AG04450 (cell line): ENCODE results near the gene MMP11. TPM values are rescaled to one million over a fixed set of nuclear protein-coding genes. Genes with fewer than 3 reads are reported as not detected.

Experiments used
- CTCF ChIA-PET: fragments of 300-600, 350-600 bp; formaldehyde crosslinking; extraction: SDS; loops from one replicate; lab custom pipeline; 2022; ENCODE audit warnings: antibody characterized with exemption, inconsistent platforms; lab: Charles Lee
- POLR2A ChIA-PET: fragments of 350-600 bp; formaldehyde crosslinking; extraction: SDS; loops from one replicate; lab custom pipeline; 2021; ENCODE audit warnings: antibody characterized with exemption, inconsistent platforms; lab: Yijun Ruan, JAX
- DNase-seq: peaks from one replicate; pipeline ENCODE4 v3.0.0-alpha.2; 2011; ENCODE audit warnings: low read depth, low spot score
- H3K27ac ChIP-seq: one replicate; pipeline ENCODE4 v1.5.1; 2012; ENCODE audit warnings: low read depth, low read length, control low read depth
- H3K27me3 ChIP-seq: one replicate; pipeline ENCODE4 v1.6.0; 2012; ENCODE audit warnings: low read length; ENCODE audit not compliant: control insufficient read depth, insufficient read depth
- H3K4me3 ChIP-seq: 2 replicates; pipeline ENCODE4 v1.5.1; 2011; ENCODE audit warnings: mild to moderate bottlenecking, low read depth, low read length, control low read depth
- H3K9me3 ChIP-seq: 2 replicates; pipeline ENCODE4 v1.5.1; 2012; ENCODE audit warnings: low read length; ENCODE audit not compliant: control insufficient read depth, insufficient read depth
- CTCF ChIP-seq: IDR thresholded peaks from 2 replicates; pipeline ENCODE4 v1.5.1; 2011; ENCODE audit warnings: low read depth, low read length, control low read depth, inconsistent platforms
- polyA plus RNA-seq: library from polyadenylated mRNA; depleted of rRNA; stranded (reverse); fragments of >200 nt; gene quantifications from 2 replicates; pipeline ENCODE4 v1.2.3, GENCODE V29; 2011

Gene MMP11
- polyA plus RNA-seq, 1 experiment = 5.7 TPM

- no peak for DNase-seq
- H3K27me3 ChIP-seq = no peaks in the 10 kb centered on the region
- POLR2A ChIA-PET = no interaction called here
- no peaks in the 10 kb centered on the region for H3K9me3 ChIP-seq
- H3K27ac ChIP-seq = no peak overlapping the region
- CTCF ChIA-PET = no interaction called here
- no peak overlapping the region for H3K4me3 ChIP-seq
- TF ChIP-seq CTCF = no peak
These were observed 43.7 kb downstream of the MMP11 start for GRCh38 chr22:23816156-23816976.

- DNase-seq = no peak
- Histone ChIP-seq H3K27me3 (no peaks in the 10 kb centered on the region), H3K4me3 (no peak overlapping the region), H3K27ac (no peak overlapping the region), H3K9me3 (no peaks in the 10 kb centered on the region)
- ChIA-PET POLR2A (no interaction called here), CTCF (no interaction called here)
- TF ChIP-seq CTCF = no peak
These were observed 44.5 kb downstream of the MMP11 start for GRCh38 chr22:23817146-23817545.

- no peaks in the 10 kb centered on the region for H3K27me3 ChIP-seq
- no peak for TF ChIP-seq CTCF
- POLR2A ChIA-PET = interaction anchor here (0.6 kb wide), 1 partner anchor 468 kb away, joined by 4 read pairs; no protein-coding TSS in a partner anchor
These were observed 45.9 kb downstream of the MMP11 start for GRCh38 chr22:23818541-23818940.

GRCh38 chr22:23820748-23821211 is 48.1 kb downstream of the MMP11 start:
- no peak for DNase-seq
- no peak for TF ChIP-seq CTCF
- H3K27ac ChIP-seq = no peak overlapping the region
- ChIA-PET CTCF (no interaction called here), POLR2A (no interaction called here)
- no peaks in the 10 kb centered on the region for H3K27me3 ChIP-seq
- H3K4me3 ChIP-seq = no peak overlapping the region
- H3K9me3 ChIP-seq = no peaks in the 10 kb centered on the region

More at GRCh38 chr22:23818541-23818940, 45.9 kb downstream of the MMP11 start:
- Histone ChIP-seq H3K9me3 (no peaks in the 10 kb centered on the region), H3K4me3 (no peak overlapping the region), H3K27ac (no peak overlapping the region)
- CTCF ChIA-PET = no interaction called here
- DNase-seq = no peak

- Histone ChIP-seq H3K27ac (no peak overlapping the region), H3K4me3 (no peak overlapping the region)
- CTCF ChIA-PET = no interaction called here
These were observed 49.5 kb downstream of the MMP11 start for GRCh38 chr22:23822101-23822671.

More at GRCh38 chr22:23822101-23822671, 49.5 kb downstream of the MMP11 start:
- TF ChIP-seq CTCF = no peak
- no peaks in the 10 kb centered on the region; the same call in 1 of the 2 replicates for H3K9me3 ChIP-seq
- no peaks in the 10 kb centered on the region for H3K27me3 ChIP-seq
- POLR2A ChIA-PET = interaction anchor here (0.7 kb wide), 2 partner anchors 12 to 50 kb away, joined by 3 read pairs; no protein-coding TSS in a partner anchor
- DNase-seq = no peak
